Epidermal melanocyte (primary cell): Measurements from ENCODE around the gene OR10D3.
"Not testable (repeated sequence)": the region's sequence is repeated elsewhere in the genome, so short reads cannot be mapped to it uniquely, and the experiment has no call there.

Experiments used
- DNase-seq: peaks from one replicate; pipeline ENCODE4 v3.0.0; 2011; ENCODE audit warnings: low spot score; ENCODE audit not compliant: insufficient read length

OR10D3 gene

GRCh38 chr11:124183068-124183467 is at the start of gene OR10D3:
Gene OR10D3 (plus strand): TSS chr11:124183345. CDS start chr11:124185270, 1,925 bp downstream.
- no peak for DNase-seq

GRCh38 chr11:124143034-124143433 is 40.1 kb upstream of the OR10D3 start:
- DNase-seq = no peak

- no peak for DNase-seq
Observed at GRCh38 chr11:124147951-124148350, 35.2 kb upstream of the OR10D3 start.

- no peak for DNase-seq
Observed at GRCh38 chr11:124150684-124151083, 32.5 kb upstream of the OR10D3 start.

GRCh38 chr11:124152770-124153407 is 30.3 kb upstream of the OR10D3 start:
- DNase-seq = no peak

- no peak for DNase-seq
Observed at GRCh38 chr11:124153821-124154220, 29.3 kb upstream of the OR10D3 start.

- no peak for DNase-seq
Observed at GRCh38 chr11:124159481-124159880, 23.7 kb upstream of the OR10D3 start.

- no peak for DNase-seq
Observed at GRCh38 chr11:124160986-124161385, 22.2 kb upstream of the OR10D3 start.

GRCh38 chr11:124167826-124168231 is 15.3 kb upstream of the OR10D3 start:
- no peak for DNase-seq

- no peak for DNase-seq
Observed at GRCh38 chr11:124168796-124169195, 14.3 kb upstream of the OR10D3 start.

- DNase-seq = not testable (repeated sequence)
Observed at GRCh38 chr11:124170315-124170714, 12.8 kb upstream of the OR10D3 start.

GRCh38 chr11:124170801-124171586 is 12.2 kb upstream of the OR10D3 start:
- DNase-seq = no peak

- no peak for DNase-seq
Observed at GRCh38 chr11:124172101-124172500, 11.0 kb upstream of the OR10D3 start.

- no peak for DNase-seq
Observed at GRCh38 chr11:124172599-124172998, 10.5 kb upstream of the OR10D3 start.

- DNase-seq = no peak
Observed at GRCh38 chr11:124174001-124174583, 9.1 kb upstream of the OR10D3 start.

- DNase-seq = no peak
Observed at GRCh38 chr11:124176925-124177715, 6.0 kb upstream of the OR10D3 start.

- no peak for DNase-seq
Observed at GRCh38 chr11:124179310-124179709, 3.8 kb upstream of the OR10D3 start.

GRCh38 chr11:124190298-124191139 is 7.4 kb downstream of the OR10D3 start:
- no peak for DNase-seq

GRCh38 chr11:124193221-124194010 is 10.3 kb downstream of the OR10D3 start:
- no peak for DNase-seq
